Naive B cell (primary cell): Measurements from ENCODE around the gene MAPKAPK3. TPM values are rescaled to one million over a fixed set of nuclear protein-coding genes. Genes with fewer than 3 reads are reported as not detected.

ENCODE experiments used
- ATAC-seq, 2 donors: fragments of 150-1000 bp; cut with Tn5 transposase; 2 replicates each; pipeline ENCODE4 v1.10.0; 2021; ENCODE audit warnings: low read depth in 2 of 2, mild to moderate bottlenecking in 2 of 2, moderate library complexity in 2 of 2
- DNase-seq: peaks from one replicate; pipeline ENCODE4 v3.0.0; 2022
- H3K27ac Mint-ChIP-seq, 6 donors: one replicate each; pipeline ENCODE4 v1.8.0; 2020 to 2022; ENCODE audit warnings: mild to moderate bottlenecking in 6 of 6, mixed read lengths in 6 of 6, moderate library complexity in 5 of 6, inconsistent platforms in 2 of 6
- H3K27me3 Mint-ChIP-seq, 3 donors: one replicate each; pipeline ENCODE4 v1.8.0; 2021 to 2022; ENCODE audit warnings: mixed read lengths in 3 of 3, mild to moderate bottlenecking in 1 of 3
- H3K36me3 Mint-ChIP-seq, 2 donors: one replicate each; pipeline ENCODE4 v1.8.0; 2020 to 2022; ENCODE audit warnings: mixed read lengths in 2 of 2, inconsistent platforms in 1 of 2, mild to moderate bottlenecking in 1 of 2
- H3K4me1 Mint-ChIP-seq, 3 donors: one replicate each; pipeline ENCODE4 v1.8.0; 2020 to 2022; ENCODE audit warnings: mixed read lengths in 3 of 3, inconsistent platforms in 1 of 3, mild to moderate bottlenecking in 1 of 3, moderate library complexity in 1 of 3
- H3K4me3 Mint-ChIP-seq, 8 donors: one replicate each; pipeline ENCODE4 v1.8.0; 2020 to 2022; ENCODE audit warnings: mild to moderate bottlenecking in 8 of 8, mixed read lengths in 8 of 8, moderate library complexity in 8 of 8, inconsistent platforms in 2 of 8
- H3K9me3 Mint-ChIP-seq, 7 donors: one replicate each; pipeline ENCODE4 v1.8.0; 2020 to 2022; ENCODE audit warnings: mixed read lengths in 7 of 7, mild to moderate bottlenecking in 5 of 7, inconsistent platforms in 2 of 7, moderate library complexity in 1 of 7
- polyA plus RNA-seq, 6 donors: library from polyadenylated mRNA; unstranded; fragments of 300-500 nt; fragmentation: Illumina TruSeq; gene quantifications; one replicate each; pipeline ENCODE4 v1.2.3, GENCODE V29; 2021; ENCODE audit warnings: low read depth in 6 of 6

Gene MAPKAPK3
- polyA plus RNA-seq, 6 donors from 2014 or later = 14.6 to 26.8 (median 19.3) TPM

DNA sequence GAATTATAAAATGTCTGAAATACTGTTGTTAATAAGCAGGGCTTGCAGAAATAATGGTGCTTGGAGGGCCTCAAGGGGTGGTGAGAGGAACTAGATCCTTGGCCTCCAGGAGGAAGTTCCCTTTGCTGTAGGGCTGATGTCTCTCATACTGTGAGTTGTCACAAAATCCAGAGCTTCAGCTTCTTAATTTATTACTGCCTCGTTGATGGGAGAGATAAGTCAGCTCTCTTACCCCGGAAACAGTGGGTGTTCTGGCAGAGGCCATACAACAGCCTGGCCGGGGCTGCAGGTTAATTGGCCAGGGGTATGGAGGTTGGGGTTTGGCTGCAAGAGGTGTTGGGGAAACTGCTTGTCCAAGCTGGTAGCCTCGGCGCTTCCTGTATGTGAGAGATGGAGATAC lies 15.5 kb downstream of the MAPKAPK3 start:
- ATAC-seq = peak in 1 of 2 donors; percentile 40
- Mint-ChIP-seq H3K27me3 (no peaks in the 10 kb centered on the region), H3K4me3 (no peak overlapping the region), H3K9me3 (no peaks in the 10 kb centered on the region), H3K36me3 (peaks cover 0 to 3% of the 10 kb centered on the region in 2 donors), H3K4me1 (peaks cover 48 to 69% (median 56%) of the 10 kb centered on the region in 3 donors), H3K27ac (peak overlapping the region in 5 of 6 donors; percentile 28 to 85 (median 68))
- no peak for DNase-seq

DNA sequence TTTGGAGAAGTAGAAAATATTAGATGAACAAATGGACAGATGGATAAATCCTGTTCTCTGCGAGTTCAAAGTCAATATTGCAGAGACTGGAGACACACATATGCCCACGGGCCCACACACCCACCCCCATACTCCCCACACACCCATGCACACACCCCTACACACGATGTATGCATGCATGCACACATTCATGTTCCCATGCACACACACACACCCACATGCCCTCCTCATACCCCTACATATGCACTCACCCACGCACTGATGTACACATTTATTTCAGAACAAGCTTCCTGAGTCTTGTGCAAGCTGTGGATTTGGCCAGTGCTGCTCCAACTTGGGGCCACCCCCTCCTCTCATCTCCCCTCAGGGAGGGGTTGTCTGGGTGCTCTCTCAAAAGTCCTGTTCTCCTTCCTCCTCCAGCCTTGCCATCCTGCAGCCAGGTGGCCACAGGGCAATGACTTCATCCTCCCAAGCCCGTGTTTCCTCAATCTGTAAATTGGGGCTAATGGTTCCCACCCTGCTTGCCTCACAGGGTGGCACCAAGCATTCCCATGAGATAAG lies 16.4 kb downstream of the MAPKAPK3 start:
- ATAC-seq (no peak), DNase-seq (no peak)
- H3K27me3 Mint-ChIP-seq = no peaks in the 10 kb centered on the region
- peaks cover 0 to 3% of the 10 kb centered on the region in 2 donors for H3K36me3 Mint-ChIP-seq
- H3K9me3 Mint-ChIP-seq = no peaks in the 10 kb centered on the region
- peak overlapping the region in 1 of 8 donors; percentile 13 for H3K4me3 Mint-ChIP-seq
- H3K4me1 Mint-ChIP-seq = peaks cover 48 to 69% (median 60%) of the 10 kb centered on the region in 3 donors
- peak overlapping the region in 2 of 6 donors; percentile 68 to 69 for H3K27ac Mint-ChIP-seq

DNA sequence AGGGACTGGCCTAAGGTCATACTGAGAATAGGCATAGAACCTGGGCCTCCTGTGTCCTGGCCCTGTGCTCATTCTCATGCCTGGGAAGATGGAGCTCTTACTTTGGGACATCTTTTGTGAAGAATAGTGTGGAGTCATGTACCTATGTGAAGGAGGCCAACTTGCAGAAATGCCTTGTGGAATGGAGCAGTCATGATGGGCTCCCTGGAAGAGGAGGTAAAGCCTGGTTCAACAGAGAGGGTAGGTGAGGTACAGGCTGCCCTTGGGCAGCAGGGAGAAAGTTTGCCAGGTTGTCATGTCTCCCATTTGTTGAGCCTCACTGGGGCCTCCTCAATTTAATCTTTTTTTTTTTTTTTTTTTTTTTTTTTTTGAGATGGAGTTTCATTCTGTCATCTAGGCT lies 18.1 kb downstream of the MAPKAPK3 start:
- DNase-seq (no peak), ATAC-seq (no peak)
- no peaks in the 10 kb centered on the region for H3K27me3 Mint-ChIP-seq
- peaks cover 43 to 61% (median 48%) of the 10 kb centered on the region in 3 donors for H3K4me1 Mint-ChIP-seq
- H3K36me3 Mint-ChIP-seq = peaks cover 0 to 3% of the 10 kb centered on the region in 2 donors
- no peaks in the 10 kb centered on the region for H3K9me3 Mint-ChIP-seq
- H3K4me3 Mint-ChIP-seq = no peak overlapping the region
- peak overlapping the region in 1 of 6 donors; percentile 54 for H3K27ac Mint-ChIP-seq

DNA sequence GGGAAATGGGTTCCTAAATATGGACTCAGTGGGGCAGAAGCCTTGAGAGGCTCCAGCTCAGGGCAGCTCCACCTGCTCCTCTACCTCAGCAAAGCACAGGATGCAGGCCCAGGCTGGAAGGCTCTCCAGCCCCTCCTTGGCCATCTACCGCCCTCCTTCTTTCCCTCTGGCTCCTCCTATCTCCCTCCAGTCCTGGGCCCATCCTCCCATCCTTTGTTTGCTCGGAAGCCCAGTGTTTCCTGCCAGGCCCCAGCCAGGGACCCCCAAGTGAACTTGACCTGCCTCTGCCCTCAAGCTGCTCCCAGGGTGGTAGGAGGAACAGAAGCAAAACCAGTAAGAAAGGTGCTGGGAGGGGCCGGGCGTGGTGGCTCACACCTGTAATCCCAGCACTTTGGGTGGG lies 20.1 kb downstream of the MAPKAPK3 start:
- ATAC-seq = no peak
- Mint-ChIP-seq H3K27me3 (no peaks in the 10 kb centered on the region), H3K4me3 (no peak overlapping the region), H3K36me3 (peaks cover 3 to 10% of the 10 kb centered on the region in 2 donors), H3K9me3 (no peaks in the 10 kb centered on the region), H3K27ac (peak overlapping the region in 1 of 6 donors; percentile 17), H3K4me1 (peaks cover 31 to 42% (median 32%) of the 10 kb centered on the region in 3 donors)
- no peak for DNase-seq

DNA sequence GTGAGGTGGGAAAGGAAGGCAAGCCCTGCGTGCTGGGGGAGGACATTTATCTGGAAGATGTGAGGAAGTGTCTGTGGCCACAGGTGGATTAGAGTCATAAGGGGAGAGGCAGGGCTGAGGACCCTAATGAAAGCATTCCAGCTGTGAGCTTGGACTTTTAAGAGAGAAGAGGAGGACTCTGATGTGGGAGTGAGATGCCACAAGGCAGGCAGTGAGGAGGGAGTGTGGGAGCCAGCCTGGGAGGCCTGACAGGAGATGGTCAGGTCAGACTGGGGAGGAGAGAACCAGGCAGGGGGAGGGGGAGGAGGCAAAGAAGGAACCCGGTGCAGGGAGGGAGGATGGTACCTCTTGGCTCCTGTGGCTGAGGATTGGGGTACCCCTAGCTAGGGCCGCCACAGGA lies 21.0 kb downstream of the MAPKAPK3 start:
- no peak for DNase-seq
- no peak overlapping the region for H3K4me3 Mint-ChIP-seq
- no peaks in the 10 kb centered on the region for H3K27me3 Mint-ChIP-seq
- H3K36me3 Mint-ChIP-seq = peaks cover 3 to 13% of the 10 kb centered on the region in 2 donors
- no peaks in the 10 kb centered on the region for H3K9me3 Mint-ChIP-seq
- H3K4me1 Mint-ChIP-seq = peaks cover 23 to 32% (median 27%) of the 10 kb centered on the region in 3 donors
- H3K27ac Mint-ChIP-seq = peak overlapping the region in 1 of 6 donors; percentile 32
- ATAC-seq = no peak

DNA sequence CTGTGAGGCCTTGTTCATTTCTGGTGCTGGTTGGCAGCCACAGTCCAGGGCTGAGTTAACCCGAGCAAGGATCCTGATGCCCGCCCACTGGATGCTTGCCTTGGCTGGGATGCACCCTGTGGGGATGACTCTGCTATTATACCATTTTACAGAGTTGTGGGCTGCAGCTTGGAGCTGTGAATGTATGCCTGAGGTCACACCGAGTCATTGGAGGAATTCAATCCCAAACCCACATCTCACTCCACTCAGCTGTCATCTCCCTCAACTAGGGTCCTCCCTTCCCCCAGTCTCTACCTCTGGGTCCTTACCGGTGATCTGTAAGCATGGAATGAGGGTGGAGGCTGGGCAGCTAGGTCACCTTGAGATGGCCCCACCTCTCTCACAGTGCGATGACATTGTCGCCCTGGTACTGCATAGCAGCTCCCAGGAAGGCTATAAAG lies 22.1 kb downstream of the MAPKAPK3 start:
- Mint-ChIP-seq H3K4me3 (no peak overlapping the region), H3K9me3 (no peaks in the 10 kb centered on the region), H3K4me1 (peaks cover 13 to 21% (median 17%) of the 10 kb centered on the region in 3 donors), H3K27me3 (no peaks in the 10 kb centered on the region), H3K36me3 (peaks cover 10 to 20% of the 10 kb centered on the region in 2 donors), H3K27ac (no peak overlapping the region)
- DNase-seq (no peak), ATAC-seq (no peak)

DNA sequence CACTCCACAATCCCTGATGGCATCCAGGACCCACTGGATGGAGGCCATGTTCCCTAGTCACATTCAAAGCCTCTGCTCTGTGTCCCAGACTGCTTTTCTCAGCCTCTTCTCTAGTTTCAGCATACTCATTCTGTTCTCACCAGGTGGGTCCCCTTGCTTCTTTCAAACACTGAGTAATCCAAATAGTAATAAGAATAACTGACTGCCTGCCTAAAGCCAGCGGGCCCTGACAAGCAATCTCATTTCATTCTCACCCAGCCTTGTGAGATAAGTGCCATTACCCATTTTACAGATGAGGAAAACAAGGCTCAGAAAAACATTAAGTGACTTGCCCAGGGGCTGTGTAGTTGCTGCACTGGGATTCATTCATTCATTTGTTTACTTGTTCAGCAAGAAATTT lies 25.4 kb downstream of the MAPKAPK3 start:
- peaks cover 12 to 27% of the 10 kb centered on the region in 2 donors for H3K36me3 Mint-ChIP-seq

DNA sequence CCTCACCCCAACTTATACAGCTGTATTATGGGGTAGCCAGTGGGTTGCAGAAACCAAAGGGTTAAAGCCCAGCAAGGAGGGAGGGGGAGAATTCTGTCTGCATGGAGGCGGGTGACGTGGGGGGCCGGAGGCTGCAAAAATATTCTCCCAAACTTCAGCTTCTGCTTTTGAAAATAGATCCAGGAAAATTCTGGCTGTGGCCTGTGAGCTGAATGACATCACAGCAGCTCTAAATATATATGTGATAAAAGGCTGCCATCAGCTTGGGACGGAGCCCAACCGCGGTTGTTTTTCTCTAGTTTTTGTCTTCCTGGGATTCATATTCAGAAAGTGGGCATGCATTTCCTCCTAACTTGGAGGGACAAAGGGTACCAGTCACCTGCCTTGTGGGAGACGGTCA lies 27.6 kb downstream of the MAPKAPK3 start:
- Mint-ChIP-seq H3K4me3 (no peak overlapping the region), H3K4me1 (no peaks in the 10 kb centered on the region), H3K27me3 (no peaks in the 10 kb centered on the region), H3K27ac (no peak overlapping the region), H3K9me3 (no peaks in the 10 kb centered on the region), H3K36me3 (peaks cover 12 to 27% of the 10 kb centered on the region in 2 donors)
- ATAC-seq = no peak
- DNase-seq = no peak

More for the DNA sequence above, 25.4 kb downstream of the MAPKAPK3 start:
- no peaks in the 10 kb centered on the region for H3K27me3 Mint-ChIP-seq
- ATAC-seq (no peak), DNase-seq (no peak)
- no peak overlapping the region for H3K27ac Mint-ChIP-seq
- H3K4me3 Mint-ChIP-seq = no peak overlapping the region
- H3K4me1 Mint-ChIP-seq = peaks cover 5 to 6% (median 5%) of the 10 kb centered on the region in 3 donors
- H3K9me3 Mint-ChIP-seq = no peaks in the 10 kb centered on the region

DNA sequence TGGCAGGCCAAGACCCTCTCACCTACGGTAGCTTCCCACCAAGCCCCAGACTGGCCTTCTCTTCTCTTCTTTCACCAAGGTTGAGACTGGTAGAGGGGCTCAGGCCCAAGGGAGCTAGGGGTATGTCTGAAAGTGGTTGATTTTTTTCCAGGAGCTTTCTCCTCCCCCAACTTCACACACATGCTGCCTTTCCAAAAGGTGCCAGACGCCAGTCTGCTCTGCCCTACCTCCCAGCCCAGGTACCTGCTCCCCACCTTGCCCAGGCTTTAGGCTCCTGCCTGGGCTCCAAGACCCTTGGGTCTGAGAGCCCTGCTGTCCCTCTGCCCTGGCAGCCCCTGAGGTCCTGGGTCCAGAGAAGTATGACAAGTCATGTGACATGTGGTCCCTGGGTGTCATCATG lies 28.4 kb downstream of the MAPKAPK3 start:
- H3K27me3 Mint-ChIP-seq = no peaks in the 10 kb centered on the region
- H3K9me3 Mint-ChIP-seq = no peaks in the 10 kb centered on the region
- H3K36me3 Mint-ChIP-seq = peaks cover 12 to 27% of the 10 kb centered on the region in 2 donors
- H3K27ac Mint-ChIP-seq = peak overlapping the region in 1 of 6 donors; percentile 49
- no peak for ATAC-seq
- no peak overlapping the region for H3K4me3 Mint-ChIP-seq
- no peak for DNase-seq
- no peaks in the 10 kb centered on the region for H3K4me1 Mint-ChIP-seq

DNA sequence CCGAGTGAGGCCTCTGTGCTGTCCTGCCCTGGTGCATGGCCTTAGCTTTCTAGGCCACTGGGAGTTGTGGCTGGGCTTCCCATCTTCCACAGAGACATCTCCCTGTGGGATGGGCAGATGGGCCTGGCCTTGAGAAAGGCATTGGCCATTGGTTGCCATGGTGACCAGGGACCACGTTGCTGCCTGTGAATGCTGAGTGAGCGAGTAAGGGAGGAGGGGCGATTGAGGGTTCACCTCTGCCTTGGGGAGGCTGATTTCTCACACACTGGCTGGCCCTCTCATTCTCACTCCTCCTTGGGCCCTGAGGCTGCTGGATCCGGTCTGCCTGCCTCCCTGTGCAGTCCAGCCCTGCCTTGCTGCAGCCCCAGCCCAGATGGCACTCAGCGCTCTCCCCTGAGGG lies 31.4 kb downstream of the MAPKAPK3 start:
- H3K9me3 Mint-ChIP-seq = no peaks in the 10 kb centered on the region
- no peaks in the 10 kb centered on the region for H3K4me1 Mint-ChIP-seq
- H3K27ac Mint-ChIP-seq = peak overlapping the region in 2 of 6 donors; percentile 22 to 42
- peaks cover 12 to 14% of the 10 kb centered on the region in 2 donors for H3K36me3 Mint-ChIP-seq
- no peak for DNase-seq
- H3K4me3 Mint-ChIP-seq = no peak overlapping the region
- no peaks in the 10 kb centered on the region for H3K27me3 Mint-ChIP-seq
- no peak for ATAC-seq

DNA sequence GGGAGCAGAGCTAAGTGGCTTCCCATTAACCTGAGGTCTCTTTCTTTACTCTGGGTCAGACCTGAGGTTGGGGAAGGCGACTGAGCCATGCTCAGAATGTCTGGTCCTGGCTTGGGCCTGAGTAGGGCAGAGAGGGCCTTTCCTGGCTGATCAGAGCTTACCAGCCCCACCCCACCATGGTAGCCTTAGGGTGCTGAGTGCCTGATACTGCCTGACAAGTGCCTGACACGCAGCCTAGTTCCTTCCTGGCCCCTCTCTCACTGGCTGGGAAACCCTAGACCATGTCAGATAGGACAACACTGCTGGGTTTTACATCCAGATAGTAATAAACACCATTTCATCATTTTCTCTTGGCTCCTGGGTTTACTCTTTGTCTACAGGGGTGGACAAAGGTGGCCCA lies 32.0 kb downstream of the MAPKAPK3 start:
- DNase-seq (no peak), ATAC-seq (no peak)
- Mint-ChIP-seq H3K4me3 (no peak overlapping the region), H3K36me3 (peaks cover 7 to 9% of the 10 kb centered on the region in 2 donors), H3K27ac (no peak overlapping the region), H3K9me3 (no peaks in the 10 kb centered on the region), H3K4me1 (no peaks in the 10 kb centered on the region), H3K27me3 (no peaks in the 10 kb centered on the region)

DNA sequence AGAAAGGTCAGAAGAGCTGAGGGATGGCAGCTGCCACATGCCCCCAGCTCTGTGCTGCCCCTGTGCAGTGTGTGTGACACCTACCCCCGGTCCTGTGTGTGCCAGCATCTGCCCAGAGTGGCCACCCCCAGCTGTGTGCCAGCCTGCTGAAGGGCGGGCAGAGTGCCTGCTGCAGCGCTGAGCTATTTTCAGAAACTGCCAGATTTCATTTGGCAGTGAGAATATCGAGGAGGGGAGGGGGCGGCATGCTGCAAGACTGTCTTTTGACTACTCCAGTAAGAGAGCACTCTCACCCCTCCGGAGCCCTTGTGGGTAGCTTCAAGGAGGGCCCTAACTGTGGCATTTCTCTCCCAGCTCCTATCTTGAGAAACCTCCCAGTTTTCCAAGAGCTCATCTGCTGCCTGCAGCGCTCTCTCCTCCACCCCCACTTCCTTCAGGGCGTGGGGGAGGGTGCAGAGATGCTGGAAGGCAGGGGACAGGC lies 32.5 kb downstream of the MAPKAPK3 start:
- DNase-seq (no peak), ATAC-seq (no peak)
- Mint-ChIP-seq H3K27ac (no peak overlapping the region), H3K9me3 (no peaks in the 10 kb centered on the region), H3K4me1 (no peaks in the 10 kb centered on the region), H3K36me3 (peaks cover 1 to 3% of the 10 kb centered on the region in 2 donors), H3K4me3 (peak overlapping the region in 1 of 8 donors; percentile 60), H3K27me3 (no peaks in the 10 kb centered on the region)

DNA sequence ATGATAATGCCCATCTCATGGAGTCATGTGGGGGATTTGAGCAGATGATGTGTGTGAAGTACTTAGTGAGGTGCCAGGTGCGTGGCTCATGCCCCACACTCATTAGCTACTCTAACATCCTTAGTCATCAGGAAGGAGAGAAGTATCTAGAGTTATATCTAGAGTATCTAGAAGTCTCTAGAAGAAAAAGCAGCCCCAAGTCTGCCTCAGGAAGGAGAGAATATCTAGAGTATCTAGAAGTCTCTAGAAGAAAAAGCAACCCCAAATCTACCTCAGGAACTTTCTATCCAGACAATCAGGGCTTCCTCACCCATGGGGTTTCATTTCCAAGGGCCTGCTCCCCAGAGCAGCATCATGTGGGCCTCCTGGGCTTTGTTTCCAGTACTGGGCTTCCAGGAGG lies 33.1 kb downstream of the MAPKAPK3 start:
- H3K27ac Mint-ChIP-seq = peak overlapping the region in 1 of 6 donors; percentile 64
- H3K4me3 Mint-ChIP-seq = peak overlapping the region in 1 of 8 donors; percentile 60
- no peak for DNase-seq
- H3K27me3 Mint-ChIP-seq = no peaks in the 10 kb centered on the region
- H3K4me1 Mint-ChIP-seq = no peaks in the 10 kb centered on the region
- no peaks in the 10 kb centered on the region for H3K9me3 Mint-ChIP-seq
- no peak for ATAC-seq
- H3K36me3 Mint-ChIP-seq = no peaks in the 10 kb centered on the region

DNA sequence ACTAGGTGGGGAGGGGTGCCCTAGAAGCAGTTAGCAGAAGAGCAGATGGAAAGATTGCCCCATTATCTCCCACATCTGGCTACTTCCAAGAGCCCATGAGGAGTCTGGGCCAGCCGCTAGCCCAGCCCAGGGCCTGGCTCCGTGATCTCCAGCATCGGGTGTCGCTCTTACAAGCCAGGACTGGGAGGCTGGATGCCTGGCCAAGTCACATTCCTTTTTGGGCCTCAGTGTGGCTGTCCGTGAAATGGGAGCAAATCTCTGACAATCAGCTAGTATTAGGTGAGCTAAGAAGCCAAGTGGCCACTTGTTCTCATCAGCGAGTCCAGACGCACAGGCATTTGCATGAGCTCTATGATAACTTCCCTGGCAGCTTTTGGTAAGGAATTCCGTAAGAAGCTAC lies 34.5 kb downstream of the MAPKAPK3 start:
- Mint-ChIP-seq H3K4me1 (no peaks in the 10 kb centered on the region), H3K4me3 (no peak overlapping the region), H3K27me3 (no peaks in the 10 kb centered on the region), H3K27ac (peak overlapping the region in 1 of 6 donors; percentile 35), H3K36me3 (no peaks in the 10 kb centered on the region), H3K9me3 (no peaks in the 10 kb centered on the region)
- no peak for DNase-seq
- ATAC-seq = no peak
